GM18868 (cell line): Measurements from ENCODE around the gene SYNE2.

ENCODE experiments used
- ATAC-seq: cut with Tn5 transposase; IDR thresholded peaks from one replicate; pipeline ENCODE4 v1.9.1; 2021; ENCODE audit warnings: mild to moderate bottlenecking, moderate library complexity; ENCODE audit not compliant: unreplicated experiment

SYNE2 gene

DNA sequence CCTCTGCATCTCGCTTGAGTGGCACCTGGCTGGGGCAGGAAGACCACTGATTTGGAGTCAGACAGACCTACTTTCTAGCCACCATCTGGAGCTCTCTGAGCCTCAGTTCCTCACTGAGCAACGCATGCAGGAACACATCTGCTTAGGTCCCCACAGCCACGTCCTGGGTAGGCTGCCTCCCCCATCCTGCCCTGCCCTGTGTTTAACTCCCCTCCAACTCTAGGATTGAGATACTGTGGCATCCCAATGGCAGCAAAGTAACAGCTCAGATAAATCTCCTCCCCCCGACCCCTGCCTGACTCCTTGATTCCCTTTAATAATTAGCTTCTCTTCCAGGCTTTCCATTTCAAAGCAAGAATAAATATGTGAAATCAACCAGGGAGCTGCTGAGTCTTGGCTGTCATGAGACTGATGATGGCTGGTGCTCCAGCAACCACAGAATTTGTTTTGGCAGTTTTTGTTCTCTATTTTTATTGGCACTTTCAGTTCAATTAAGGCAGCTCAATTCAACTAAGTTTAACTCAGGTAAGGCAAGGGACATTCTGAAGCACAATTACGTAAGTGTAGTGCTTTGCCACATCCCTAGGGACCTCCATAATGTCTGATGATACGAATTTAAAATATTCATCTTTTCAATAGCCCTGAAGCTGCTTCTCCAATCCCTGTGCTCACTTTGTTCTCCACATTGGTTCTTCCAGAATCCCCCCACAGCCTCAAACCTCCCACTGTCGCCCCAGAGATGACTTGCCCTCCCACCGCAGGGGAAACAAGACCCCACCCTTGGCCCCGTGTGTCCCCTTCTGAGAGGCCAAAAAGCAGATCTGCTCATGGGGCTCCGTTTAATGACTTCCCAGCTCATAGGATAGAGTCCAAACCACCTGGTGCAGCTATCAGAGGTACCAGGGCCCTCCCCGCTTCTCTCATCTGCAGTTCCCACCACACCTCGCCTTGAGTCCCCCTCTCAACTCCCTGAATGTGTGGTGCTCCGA, 383.1 kb downstream of the SYNE2 start:
- peak; percentile 66 for ATAC-seq

DNA sequence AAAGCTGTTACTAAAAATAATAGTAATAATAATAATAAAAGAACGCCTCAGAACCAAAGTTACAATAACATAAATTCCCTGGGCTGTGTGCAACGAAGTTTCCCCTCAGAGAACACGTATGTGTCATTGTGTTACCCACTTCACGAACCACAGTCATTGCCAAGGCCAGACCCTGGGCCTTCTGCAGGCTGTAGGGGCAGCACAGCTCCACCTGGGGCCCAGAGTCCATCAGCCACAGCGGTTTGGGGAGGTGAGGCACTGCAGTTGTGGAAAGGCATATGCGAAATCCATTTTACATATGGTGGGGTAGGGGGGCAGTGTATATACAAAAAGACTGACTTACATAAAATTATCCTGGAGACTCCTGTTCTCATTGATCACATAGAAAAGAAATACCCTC, 385.2 kb downstream of the SYNE2 start:
- ATAC-seq = no peak

- ATAC-seq = no peak
These were observed 385.8 kb downstream of the SYNE2 start for GRCh38 chr14:64238631-64239030.

DNA sequence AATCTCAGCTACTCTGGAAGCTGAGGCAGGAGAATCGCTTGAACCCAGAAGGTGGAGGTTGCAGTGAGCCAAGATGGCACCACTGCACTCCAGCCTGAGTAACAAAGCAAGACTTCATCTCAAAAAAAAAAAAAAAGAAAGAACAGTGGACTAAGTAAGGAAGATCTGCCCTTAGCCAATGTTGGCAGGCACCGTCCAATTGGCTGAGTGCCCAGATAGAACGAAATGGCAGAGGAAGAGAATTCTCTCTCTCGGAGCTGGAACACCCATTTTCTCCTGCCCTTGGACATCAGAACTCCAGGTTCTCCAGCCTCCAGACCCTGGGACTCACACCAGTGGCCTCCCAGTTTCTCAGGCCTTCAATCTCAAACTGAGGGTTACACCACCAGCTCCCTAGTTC, 391.5 kb downstream of the SYNE2 start:
- no peak for ATAC-seq

DNA sequence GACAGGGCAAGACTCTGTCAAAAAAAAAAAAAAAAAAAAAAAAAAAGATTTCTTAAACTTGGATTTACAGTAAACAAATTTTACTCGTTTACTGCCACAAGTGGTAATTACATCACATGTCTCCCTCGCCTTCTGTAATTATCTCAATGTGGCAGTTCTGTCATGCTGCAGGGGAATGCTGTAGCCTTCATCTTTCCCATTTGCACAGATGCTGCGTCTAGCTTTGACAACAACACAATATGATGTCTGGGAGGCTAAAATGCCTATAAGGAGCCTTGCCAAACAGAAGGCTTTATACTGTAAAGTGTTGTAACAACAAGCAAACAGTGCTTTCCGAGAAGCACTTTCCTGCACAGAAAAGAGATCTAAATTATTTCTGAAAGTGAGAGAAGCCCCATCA, 392.7 kb downstream of the SYNE2 start:
- no peak for ATAC-seq

DNA sequence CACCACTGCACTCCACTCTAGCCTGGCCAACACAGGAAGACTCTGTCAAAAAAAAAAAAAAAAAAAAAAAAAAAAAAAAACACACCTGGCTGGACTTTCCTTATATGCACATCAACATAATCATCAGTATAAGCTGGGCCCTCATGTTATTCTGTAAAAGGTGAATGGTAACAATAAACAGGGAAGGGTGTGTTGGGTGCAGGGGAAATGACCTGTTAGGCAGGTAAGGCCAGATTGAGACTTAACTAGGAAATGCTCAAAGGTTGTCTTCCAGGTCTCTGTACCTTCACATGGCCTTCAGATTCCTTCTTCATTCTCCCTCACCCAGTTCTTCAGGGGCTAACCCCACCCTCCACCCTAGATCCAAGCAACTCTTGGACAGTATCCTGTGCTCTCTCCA, 393.9 kb downstream of the SYNE2 start:
- ATAC-seq = no peak

DNA sequence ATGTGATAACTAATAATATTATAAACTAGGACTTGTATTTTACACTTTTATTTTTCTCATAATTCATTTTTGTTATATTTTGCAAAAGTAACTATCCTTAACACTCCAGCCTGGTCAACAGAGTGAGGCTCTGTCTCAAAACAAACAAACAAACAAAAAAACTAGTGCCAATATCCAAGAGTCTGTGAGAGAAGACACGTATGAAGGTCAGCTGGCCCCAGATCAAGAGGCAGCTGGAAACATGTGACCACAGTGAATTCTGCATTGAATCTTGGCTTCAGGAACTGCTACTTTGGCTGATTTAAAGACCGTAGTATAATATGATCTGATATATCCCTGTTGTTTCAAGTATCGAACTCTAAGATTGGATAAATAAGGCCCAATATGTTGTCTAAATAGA, 394.4 kb downstream of the SYNE2 start:
- ATAC-seq = no peak

- no peak for ATAC-seq
These were observed 395.9 kb downstream of the SYNE2 start for GRCh38 chr14:64248689-64249088.

GRCh38 chr14:64249363-64249762, 396.6 kb downstream of the SYNE2 start:
- ATAC-seq = no peak

GRCh38 chr14:64253672-64254071, 400.9 kb downstream of the SYNE2 start:
- no peak for ATAC-seq

GRCh38 chr14:64255756-64256155, 403.0 kb downstream of the SYNE2 start:
- ATAC-seq = no peak

- ATAC-seq = no peak
These were observed 407.6 kb downstream of the SYNE2 start for GRCh38 chr14:64260418-64260817.

DNA sequence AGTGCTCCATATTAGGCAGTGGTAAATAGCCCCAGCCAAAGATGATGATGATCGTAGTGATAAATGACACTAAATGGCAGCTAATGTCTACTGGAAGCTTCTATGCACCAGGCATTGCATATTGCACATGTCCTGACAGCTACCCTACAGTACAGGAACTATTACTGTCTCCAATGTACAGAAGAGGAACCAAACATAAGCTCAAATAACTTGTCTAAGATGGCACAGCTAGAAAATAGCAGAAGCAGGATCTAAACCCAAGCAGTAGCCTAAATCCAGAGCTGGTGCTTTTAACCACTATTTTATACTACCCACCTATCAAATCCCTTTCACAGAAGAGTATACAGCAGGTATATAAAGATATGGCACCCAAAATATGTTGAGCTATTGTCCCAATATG, 412.4 kb downstream of the SYNE2 start:
- no peak for ATAC-seq

DNA sequence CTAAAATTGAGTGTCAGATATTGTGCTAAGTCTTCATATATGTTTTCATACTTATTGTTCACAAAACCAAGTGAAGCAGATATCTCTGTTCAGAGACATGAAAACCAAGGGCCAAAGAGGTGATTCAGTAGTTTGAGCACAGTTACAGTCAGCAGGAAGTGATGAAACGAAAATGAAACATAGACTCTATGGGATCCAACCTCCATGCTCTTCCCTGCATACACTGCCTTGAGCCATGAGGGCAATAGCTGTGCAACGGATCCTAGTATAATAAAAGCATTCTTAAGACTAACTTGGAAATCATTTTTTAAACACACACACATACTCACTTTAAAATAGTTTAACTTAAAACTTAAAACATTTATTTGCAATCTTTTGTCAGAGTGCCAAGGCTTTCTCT, 413.4 kb downstream of the SYNE2 start:
- ATAC-seq = peak; percentile 53

DNA sequence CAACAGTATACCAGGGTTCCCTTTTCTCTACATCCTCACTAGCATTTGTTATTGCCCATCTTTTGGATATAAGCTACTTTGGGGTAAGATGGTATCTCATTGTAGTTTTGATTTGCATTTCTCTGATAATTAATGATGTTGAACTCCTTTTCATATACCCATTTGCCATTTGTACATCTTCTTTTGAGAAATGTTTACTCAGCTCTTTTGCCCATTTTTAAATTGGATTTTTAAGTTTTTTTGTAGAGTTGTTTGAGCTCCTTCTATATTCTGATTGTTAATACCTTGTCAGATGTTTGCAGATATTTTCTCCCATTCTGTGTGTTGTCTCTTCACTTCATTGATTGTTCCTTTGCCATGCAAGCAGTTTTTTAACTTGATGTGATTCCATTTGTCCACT, 419.2 kb downstream of the SYNE2 start:
- ATAC-seq = no peak
